ENCODE results near the gene KAT7. TPM values are rescaled to one million over a fixed set of nuclear protein-coding genes. Genes with fewer than 3 reads are reported as not detected.
A peak's percentile ranks its signal among the peaks of the same experiment; 100 is the strongest.

KAT7 gene
- total RNA-seq, 1 donor from 2014 or later, result 93.5 TPM

- Mint-ChIP-seq H3K9me3 (no peaks in the 10 kb centered on the region), H3K36me3 (ENCODE audit: low read depth) (no peaks in the 10 kb centered on the region), H3K4me3 (no peak overlapping the region), H3K4me1 (no peaks in the 10 kb centered on the region), H3K27ac (ENCODE audit: unreplicated experiment) (no peak overlapping the region), H3K27me3 (ENCODE audit: low read depth) (peaks cover 6% of the 10 kb centered on the region)
- no peak for DNase-seq (ENCODE audit: low read depth, low spot score)
- TF ChIP-seq CTCF (conservative IDR thresholded peaks at IDR 0.05), result peak; percentile 36
Measured at GRCh38 chr17:49843774-49844350, 55.4 kb downstream of the KAT7 start.

GRCh38 chr17:49845321-49845720, 56.8 kb downstream of the KAT7 start:
- H3K9me3 Mint-ChIP-seq, result no peaks in the 10 kb centered on the region
- H3K27ac Mint-ChIP-seq (ENCODE audit: unreplicated experiment), result no peak overlapping the region
- no peak for DNase-seq (ENCODE audit: low read depth, low spot score)
- no peaks in the 10 kb centered on the region for H3K36me3 Mint-ChIP-seq (ENCODE audit: low read depth)
- H3K27me3 Mint-ChIP-seq (ENCODE audit: low read depth), result peaks cover 17% of the 10 kb centered on the region
- H3K4me1 Mint-ChIP-seq, result no peaks in the 10 kb centered on the region
- no peak for TF ChIP-seq CTCF (conservative IDR thresholded peaks at IDR 0.05)
- no peak overlapping the region for H3K4me3 Mint-ChIP-seq

GRCh38 chr17:49846938-49847712, 58.6 kb downstream of the KAT7 start:
- H3K4me3 Mint-ChIP-seq, result no peak overlapping the region
- H3K9me3 Mint-ChIP-seq, result no peaks in the 10 kb centered on the region
- H3K27me3 Mint-ChIP-seq (ENCODE audit: low read depth), result peaks cover 33% of the 10 kb centered on the region
- TF ChIP-seq CTCF (conservative IDR thresholded peaks at IDR 0.05), result no peak
- peaks cover 5% of the 10 kb centered on the region for H3K4me1 Mint-ChIP-seq
- H3K27ac Mint-ChIP-seq (ENCODE audit: unreplicated experiment), result no peak overlapping the region
- no peaks in the 10 kb centered on the region for H3K36me3 Mint-ChIP-seq (ENCODE audit: low read depth)
- DNase-seq (ENCODE audit: low read depth, low spot score), result no peak

GRCh38 chr17:49848019-49848473, 59.6 kb downstream of the KAT7 start, which contains the start of gene TAC4:
Gene TAC4, minus strand, starts transcription at chr17:49848069. Its CDS starts 52 bp downstream, at chr17:49848017.
- DNase-seq (ENCODE audit: low read depth, low spot score), result no peak
- Mint-ChIP-seq H3K27me3 (ENCODE audit: low read depth) (peaks cover 42% of the 10 kb centered on the region), H3K36me3 (ENCODE audit: low read depth) (no peaks in the 10 kb centered on the region), H3K4me1 (peaks cover 5% of the 10 kb centered on the region), H3K4me3 (no peak within 1 kb of the TSS), H3K9me3 (no peaks in the 10 kb centered on the region), H3K27ac (ENCODE audit: unreplicated experiment) (no peak within 1 kb of the TSS)
- TF ChIP-seq CTCF (conservative IDR thresholded peaks at IDR 0.05), result no peak

GRCh38 chr17:49848739-49849138, 60.3 kb downstream of the KAT7 start:
- no peaks in the 10 kb centered on the region for H3K36me3 Mint-ChIP-seq (ENCODE audit: low read depth)
- TF ChIP-seq CTCF (conservative IDR thresholded peaks at IDR 0.05), result no peak
- no peak overlapping the region for H3K4me3 Mint-ChIP-seq
- no peaks in the 10 kb centered on the region for H3K9me3 Mint-ChIP-seq
- no peak for DNase-seq (ENCODE audit: low read depth, low spot score)
- H3K27me3 Mint-ChIP-seq (ENCODE audit: low read depth), result peaks cover 49% of the 10 kb centered on the region
- peaks cover 5% of the 10 kb centered on the region for H3K4me1 Mint-ChIP-seq
- no peak overlapping the region for H3K27ac Mint-ChIP-seq (ENCODE audit: unreplicated experiment)
